ENCODE measurements around the gene GARRE1. TPM values are rescaled to one million over a fixed set of nuclear protein-coding genes. Genes with fewer than 3 reads are reported as not detected.

GARRE1 gene
- total RNA-seq, 4 donors from 2014 or later, result 8.5 to 13.7 (median 9.2) TPM

- no peak overlapping the region for H3K27ac ChIP-seq
- no peak overlapping the region for H3K4me3 ChIP-seq
- intact Hi-C loops (cut with DNase I), result no loop called here
- TF ChIP-seq CTCF (IDR thresholded peaks at IDR 0.05), result no peak
- no peak for TF ChIP-seq POLR2A (IDR thresholded peaks at IDR 0.05)
- peaks cover 23 to 100% (median 51%) of the 10 kb centered on the region in 3 donors for H3K36me3 ChIP-seq
- no peaks in the 10 kb centered on the region for H3K27me3 ChIP-seq
- 67 to 83% methylated on average over 2 of the region's 2 CpGs for WGBS, 2 donors
- H3K9me3 ChIP-seq, result no peaks in the 10 kb centered on the region
- DNase-seq, result no peak
- peaks cover 0 to 6% (median 0%) of the 10 kb centered on the region in 3 donors for H3K4me1 ChIP-seq
Observed at GRCh38 chr19:34226036-34226435, 28.3 kb upstream of the GARRE1 start.

GRCh38 chr19:34228347-34228746, 26.0 kb upstream of the GARRE1 start:
- Histone ChIP-seq H3K27ac (no peak overlapping the region), H3K4me3 (no peak overlapping the region), H3K36me3 (peaks cover 16 to 82% (median 29%) of the 10 kb centered on the region in 3 donors), H3K9me3 (no peaks in the 10 kb centered on the region), H3K4me1 (peaks cover 0 to 21% (median 11%) of the 10 kb centered on the region in 3 donors), H3K27me3 (no peaks in the 10 kb centered on the region)
- WGBS, 2 donors, result 41 to 47% methylated on average over 1 of the region's 1 CpG
- no peak for TF ChIP-seq CTCF (IDR thresholded peaks at IDR 0.05)
- TF ChIP-seq POLR2A (IDR thresholded peaks at IDR 0.05), result no peak
- intact Hi-C loops (cut with DNase I), result no loop called here
- DNase-seq, result no peak

DNA sequence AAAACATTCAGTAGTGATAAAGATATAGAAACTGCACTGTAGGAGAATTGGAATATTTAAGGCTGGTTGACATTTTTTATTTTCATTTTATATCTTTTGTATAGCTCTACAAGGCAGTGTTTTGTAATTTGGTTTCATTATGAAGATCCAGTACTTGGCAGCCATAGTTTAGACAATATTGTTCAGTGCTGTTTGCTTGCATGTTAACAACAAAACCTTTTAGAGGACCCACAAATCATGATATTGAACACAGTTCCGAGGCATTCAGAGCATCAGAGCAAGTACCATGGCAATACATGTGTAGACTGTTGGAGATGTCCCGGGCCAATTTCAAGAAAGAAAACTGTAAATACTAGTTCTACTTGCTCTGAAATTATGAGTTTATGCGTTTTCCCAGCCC, 25.6 kb upstream of the GARRE1 start:
- H3K9me3 ChIP-seq, result no peaks in the 10 kb centered on the region
- peaks cover 0 to 25% (median 11%) of the 10 kb centered on the region in 3 donors for H3K4me1 ChIP-seq
- intact Hi-C loops (cut with DNase I), result no loop called here
- no peak for DNase-seq
- no peak for TF ChIP-seq CTCF (IDR thresholded peaks at IDR 0.05)
- TF ChIP-seq POLR2A (IDR thresholded peaks at IDR 0.05), result no peak
- 91 to 93% methylated on average over 3 of the region's 3 CpGs for WGBS, 2 donors
- H3K27ac ChIP-seq, result no peak overlapping the region
- no peaks in the 10 kb centered on the region for H3K27me3 ChIP-seq
- H3K4me3 ChIP-seq, result no peak overlapping the region
- peaks cover 11 to 78% (median 26%) of the 10 kb centered on the region in 3 donors for H3K36me3 ChIP-seq

DNA sequence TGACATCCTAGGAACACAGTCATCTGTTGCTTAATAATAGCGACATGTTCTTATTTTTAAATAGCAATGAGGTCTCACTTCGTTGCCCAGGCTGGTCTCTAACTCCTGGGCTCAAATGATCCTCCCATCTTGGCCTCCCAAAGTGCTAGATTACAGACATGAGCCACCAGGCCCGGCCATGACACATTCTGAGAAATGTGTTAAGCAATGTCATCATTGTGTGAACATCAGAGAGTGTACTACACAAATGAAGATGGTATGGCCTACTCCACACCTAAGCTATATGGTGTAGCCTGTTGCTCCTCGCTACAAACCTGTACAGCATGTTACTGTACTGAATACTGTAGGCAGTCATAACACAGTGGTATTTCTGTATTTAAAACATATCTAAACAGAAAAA, 24.6 kb upstream of the GARRE1 start:
- intact Hi-C loops (cut with DNase I), result no loop called here
- WGBS, 2 donors, result 88 to 96% methylated on average over 4 of the region's 4 CpGs
- Histone ChIP-seq H3K27me3 (no peaks in the 10 kb centered on the region), H3K4me3 (no peak overlapping the region), H3K4me1 (peaks cover 0 to 28% (median 11%) of the 10 kb centered on the region in 3 donors), H3K9me3 (no peaks in the 10 kb centered on the region), H3K36me3 (peaks cover 9 to 69% (median 24%) of the 10 kb centered on the region in 3 donors), H3K27ac (no peak overlapping the region)
- TF ChIP-seq POLR2A (IDR thresholded peaks at IDR 0.05) (no peak), CTCF (IDR thresholded peaks at IDR 0.05) (no peak)
- no peak for DNase-seq

DNA sequence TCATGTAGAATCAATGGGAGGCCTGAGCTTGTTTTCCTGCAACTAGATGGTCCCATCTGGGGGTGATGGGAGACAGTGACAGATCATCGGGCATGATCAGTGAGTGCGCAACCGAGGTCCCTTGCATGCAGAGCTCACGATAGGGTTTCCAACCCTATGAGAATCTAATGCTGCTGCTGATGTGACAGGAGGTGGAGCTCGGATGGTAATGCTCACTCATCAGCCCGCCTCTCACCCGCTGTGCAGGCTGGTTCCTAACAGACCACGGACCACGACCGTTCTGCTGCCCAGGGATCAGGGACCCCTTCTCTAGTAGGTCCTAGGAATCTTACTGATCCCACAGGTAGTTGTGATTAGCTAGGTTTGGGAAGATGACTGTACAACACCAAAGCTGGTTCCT, 23.5 kb upstream of the GARRE1 start:
- 92% methylated on average over 8 to 10 of the region's 10 CpGs for WGBS, 2 donors
- no peak for DNase-seq
- intact Hi-C loops (cut with DNase I), result no loop called here

More for the DNA sequence above, 23.5 kb upstream of the GARRE1 start:
- no peak for TF ChIP-seq CTCF (IDR thresholded peaks at IDR 0.05)
- no peak for TF ChIP-seq POLR2A (IDR thresholded peaks at IDR 0.05)
- Histone ChIP-seq H3K4me3 (no peak overlapping the region), H3K36me3 (peaks cover 5 to 58% (median 13%) of the 10 kb centered on the region in 3 donors), H3K27me3 (no peaks in the 10 kb centered on the region), H3K27ac (no peak overlapping the region), H3K4me1 (peaks cover 0 to 22% (median 11%) of the 10 kb centered on the region in 3 donors), H3K9me3 (no peaks in the 10 kb centered on the region)

Data from esophagus squamous epithelium (tissue), 5 donors.